ENCODE measurements around the gene RASGEF1C.

GRCh38 chr5:180103487-180104167 is 105.4 kb downstream of the RASGEF1C start:
- TF ChIP-seq YY1 (IDR thresholded peaks at IDR 0.05; ENCODE audit: insufficient read depth, insufficient read length) (no peak), SUZ12 (IDR thresholded peaks at IDR 0.05; ENCODE audit: extremely low read depth, insufficient read depth, insufficient read length) (no peak)

Data from NT2/D1 (cell line).